ENCODE data around the gene TCAP.
"Not testable (repeated sequence)": the region's sequence is repeated elsewhere in the genome, so short reads cannot be mapped to it uniquely, and the experiment has no call there.

Gene TCAP

GRCh38 chr17:39679521-39680192, 14.5 kb downstream of the TCAP start:
- no peak for DNase-seq (ENCODE audit: low read depth in 2 of 2)

GRCh38 chr17:39683295-39683939, 18.3 kb downstream of the TCAP start:
- no peak for DNase-seq (ENCODE audit: low read depth in 2 of 2)

- DNase-seq (ENCODE audit: low read depth in 2 of 2): no peak
Measured at GRCh38 chr17:39684369-39685192, 19.4 kb downstream of the TCAP start.

- DNase-seq (ENCODE audit: low read depth in 2 of 2): no peak
Measured at GRCh38 chr17:39687101-39687545, 22.0 kb downstream of the TCAP start.

- peak; percentile 70 to 71 for DNase-seq (ENCODE audit: low read depth in 2 of 2)
Measured at GRCh38 chr17:39687546-39688474, 22.7 kb downstream of the TCAP start, which contains the start of gene PGAP3. Gene PGAP3, minus strand, starts transcription at chr17:39688057. Its CDS starts 43 bp downstream, at chr17:39688014.

- no peak for DNase-seq (ENCODE audit: low read depth in 2 of 2)
Measured at GRCh38 chr17:39688475-39688835, 23.3 kb downstream of the TCAP start.

GRCh38 chr17:39688945-39689344, 23.8 kb downstream of the TCAP start:
- no peak for DNase-seq (ENCODE audit: low read depth in 2 of 2)

- no peak for DNase-seq (ENCODE audit: low read depth in 2 of 2)
Measured at GRCh38 chr17:39694593-39694992, 29.4 kb downstream of the TCAP start.

GRCh38 chr17:39695089-39695474, 29.9 kb downstream of the TCAP start:
- DNase-seq (ENCODE audit: low read depth in 2 of 2): no peak

GRCh38 chr17:39696731-39697130, 31.6 kb downstream of the TCAP start:
- DNase-seq (ENCODE audit: low read depth in 2 of 2): no peak

GRCh38 chr17:39697961-39698360, 32.8 kb downstream of the TCAP start:
- no peak for DNase-seq (ENCODE audit: low read depth in 2 of 2)

GRCh38 chr17:39699157-39699817, 34.1 kb downstream of the TCAP start:
- DNase-seq (ENCODE audit: low read depth in 2 of 2): not testable (repeated sequence)

GRCh38 chr17:39699818-39700147, 34.6 kb downstream of the TCAP start, which contains the start of gene ERBB2:
Gene ERBB2, plus strand, starts transcription at chr17:39700064. Its CDS starts 175 bp downstream, at chr17:39700239.
- DNase-seq (ENCODE audit: low read depth in 2 of 2): peak; percentile 36 to 45

GRCh38 chr17:39700148-39700987, 35.2 kb downstream of the TCAP start:
- no peak for DNase-seq (ENCODE audit: low read depth in 2 of 2)

- DNase-seq (ENCODE audit: low read depth in 2 of 2): no peak
Measured at GRCh38 chr17:39701012-39701783, 36.0 kb downstream of the TCAP start.

GRCh38 chr17:39701784-39702422, 36.8 kb downstream of the TCAP start:
- DNase-seq (ENCODE audit: low read depth in 2 of 2): no peak

- no peak for DNase-seq (ENCODE audit: low read depth in 2 of 2)
Measured at GRCh38 chr17:39702901-39703893, 38.0 kb downstream of the TCAP start.
